GM23248 (cell line): Measurements from ENCODE around the gene SF3B2. TPM values are rescaled to one million over a fixed set of nuclear protein-coding genes. Genes with fewer than 3 reads are reported as not detected.
"Not testable (repeated sequence)": the region's sequence is repeated elsewhere in the genome, so short reads cannot be mapped to it uniquely, and the experiment has no call there.

Source experiments
- DNase-seq: peaks from one replicate; pipeline ENCODE4 v3.0.0-alpha.2; 2015
- H2AFZ ChIP-seq: fragments of 200-600 bp; sonication (generic); 2 replicates; pipeline ENCODE4 v1.6.1; 2016; ENCODE audit warnings: antibody characterized with exemption
- H3F3A ChIP-seq: fragments of 200-600 bp; sonication (generic); 2 replicates; pipeline ENCODE4 v1.6.1; 2016; ENCODE audit warnings: mild to moderate bottlenecking, antibody characterized with exemption, mixed run types; ENCODE audit not compliant: insufficient read depth
- H3K27ac ChIP-seq: fragments of 200-600 bp; sonication (generic); 2 replicates; pipeline ENCODE4 v1.5.1; 2016; ENCODE audit warnings: mild to moderate bottlenecking
- H3K27me3 ChIP-seq: fragments of 200-600 bp; sonication (generic); replicated peaks from 2 replicates; pipeline ENCODE4 v1.6.1; 2016; ENCODE audit warnings: mild to moderate bottlenecking; ENCODE audit not compliant: insufficient read depth
- H3K36me3 ChIP-seq: fragments of 200-600 bp; sonication (generic); 2 replicates; pipeline ENCODE4 v1.6.1; 2016; ENCODE audit warnings: low read depth, mild to moderate bottlenecking
- H3K4me1 ChIP-seq: fragments of 200-600 bp; sonication (generic); 2 replicates; pipeline ENCODE4 v1.6.1; 2016; ENCODE audit warnings: mild to moderate bottlenecking; ENCODE audit not compliant: insufficient read depth
- H3K4me2 ChIP-seq: fragments of 200-600 bp; sonication (generic); one replicate; pipeline ENCODE4 v1.6.1; 2016; ENCODE audit warnings: mild to moderate bottlenecking; ENCODE audit not compliant: unreplicated experiment
- H3K4me3 ChIP-seq: fragments of 200-600 bp; sonication (generic); 2 replicates; pipeline ENCODE4 v1.5.1; 2016; ENCODE audit warnings: mild to moderate bottlenecking
- H3K79me2 ChIP-seq: fragments of 200-600 bp; sonication (generic); 2 replicates; pipeline ENCODE4 v1.6.1; 2016; ENCODE audit warnings: mild to moderate bottlenecking; ENCODE audit not compliant: insufficient read depth
- H3K9ac ChIP-seq: fragments of 200-600 bp; sonication (generic); 2 replicates; pipeline ENCODE4 v1.6.1; 2016; ENCODE audit warnings: mild to moderate bottlenecking
- H3K9me2 ChIP-seq: fragments of 200-600 bp; sonication (generic); 2 replicates; pipeline ENCODE4 v1.6.1; 2016; ENCODE audit warnings: mixed run types, mild to moderate bottlenecking, moderate library complexity; ENCODE audit not compliant: insufficient read depth
- H3K9me3 ChIP-seq: fragments of 200-600 bp; sonication (generic); one replicate; pipeline ENCODE4 v1.6.1; 2017; ENCODE audit warnings: low read depth
- H4K20me1 ChIP-seq: fragments of 200-600 bp; sonication (generic); 2 replicates; pipeline ENCODE4 v1.6.0; 2016; ENCODE audit not compliant: insufficient read depth
- EZH2 ChIP-seq: fragments of 200-600 bp; sonication (generic); IDR thresholded peaks from 2 replicates; pipeline ENCODE4 v1.6.1; 2018; ENCODE audit warnings: antibody characterized with exemption, mild to moderate bottlenecking; ENCODE audit not compliant: insufficient read depth, poor library complexity, severe bottlenecking
- EZH2phosphoT487 ChIP-seq: fragments of 200-600 bp; sonication (generic); IDR thresholded peaks from 2 replicates; pipeline ENCODE4 v1.6.1; 2018; ENCODE audit warnings: antibody characterized with exemption, moderate library complexity, mild to moderate bottlenecking, low read depth; ENCODE audit not compliant: insufficient read depth
- WGBS, 2 experiments: methylation state at CpG; one replicate each; pipeline ENCODE4 v1.1.6; 2015 to 2017; ENCODE audit warnings: low lambda C conversion rate in 2 of 2, low coverage in 1 of 2; ENCODE audit errors: missing lambda C conversion rate in 2 of 2; 5-methylcytosine and 5-hydroxymethylcytosine counted together
- in situ Hi-C: fragments of 300-500 bp; cut with MboI; formaldehyde crosslinking; loops from 2 replicates; pipeline ENCODE4 v1.15.0; 2020
- polyA plus RNA-seq: library from polyadenylated mRNA; unstranded; fragments of >200 nt; fragmentation: Nextera tagmentation; extraction: Ambion mirVana; gene quantifications from 2 replicates; pipeline ENCODE4 v1.2.1, GENCODE V29; 2016
- total RNA-seq: library from RNA; depleted of rRNA; stranded (reverse); fragments of >200 nt; shearing (Covaris generic); gene quantifications from 2 replicates; pipeline ENCODE4 v1.2.3, GENCODE V29; 2014

Gene SF3B2
- total and polyA plus RNA-seq, 2 experiments from 2014 or later: 117 to 152 TPM

GRCh38 chr11:66020212-66020611 is 32.0 kb upstream of the SF3B2 start:
- no peak for DNase-seq
- Histone ChIP-seq H3K27me3 (no peaks in the 10 kb centered on the region), H3K27ac (no peak overlapping the region), H3K4me2 (no peak overlapping the region), H3K4me1 (peaks cover 32% of the 10 kb centered on the region), H2AFZ (no peak overlapping the region), H3K9me2 (no peaks in the 10 kb centered on the region), H3F3A (no peaks in the 10 kb centered on the region), H3K36me3 (no peaks in the 10 kb centered on the region), H3K9me3 (no peaks in the 10 kb centered on the region), H3K9ac (no peak overlapping the region), H3K79me2 (no peaks in the 10 kb centered on the region), H4K20me1 (no peaks in the 10 kb centered on the region), H3K4me3 (no peak overlapping the region)
- in situ Hi-C loops: no loop called here
- TF ChIP-seq EZH2phosphoT487 (no peak), EZH2 (no peak)
- WGBS, 2 experiments: 73 to 75% methylated on average over 8 of the region's 8 CpGs

- Histone ChIP-seq H3K79me2 (no peaks in the 10 kb centered on the region), H3K9ac (peak overlapping the region; percentile 29), H3K4me3 (0 out of 2 replicates have a peak overlapping the region, but pooled peaks have one; percentile 7), H3K27me3 (no peaks in the 10 kb centered on the region), H2AFZ (peak overlapping the region; percentile 51), H3K36me3 (no peaks in the 10 kb centered on the region), H3K9me3 (no peaks in the 10 kb centered on the region), H3K27ac (no peak overlapping the region), H3F3A (no peaks in the 10 kb centered on the region), H4K20me1 (no peaks in the 10 kb centered on the region), H3K4me1 (peaks cover 26% of the 10 kb centered on the region), H3K4me2 (no peak overlapping the region), H3K9me2 (no peaks in the 10 kb centered on the region)
- no peak for TF ChIP-seq EZH2phosphoT487
- peak; percentile 89 for DNase-seq
- WGBS, 2 experiments: 63 to 69% methylated on average over 18 to 25 of the region's 25 CpGs
- in situ Hi-C loops: no loop called here
These were observed 31.4 kb upstream of the SF3B2 start for GRCh38 chr11:66020618-66021357.

- Histone ChIP-seq H3K9me3 (no peaks in the 10 kb centered on the region), H3K4me1 (peaks cover 17% of the 10 kb centered on the region), H2AFZ (peak overlapping the region; percentile 85), H3K9ac (peak overlapping the region; percentile 50), H3K79me2 (no peaks in the 10 kb centered on the region), H3K27ac (no peak overlapping the region), H4K20me1 (no peaks in the 10 kb centered on the region), H3K4me3 (peak overlapping the region; percentile 57), H3K4me2 (peak overlapping the region; percentile 60), H3K9me2 (no peaks in the 10 kb centered on the region), H3K27me3 (no peaks in the 10 kb centered on the region), H3K36me3 (no peaks in the 10 kb centered on the region), H3F3A (no peaks in the 10 kb centered on the region)
- no peak for TF ChIP-seq EZH2
- TF ChIP-seq EZH2phosphoT487: no peak
- 13 to 16% methylated on average over 42 to 46 of the region's 46 CpGs for WGBS, 2 experiments
- in situ Hi-C loops: no loop called here
- DNase-seq: peak; percentile 81
These were observed 29.6 kb upstream of the SF3B2 start for GRCh38 chr11:66022401-66023185.

- H3K27me3 ChIP-seq, in situ Hi-C loops, H3K27ac ChIP-seq, H4K20me1 ChIP-seq, H3K9me3 ChIP-seq, H3K36me3 ChIP-seq, H3K4me2 ChIP-seq, H2AFZ ChIP-seq, H3K4me3 ChIP-seq, H3F3A ChIP-seq, DNase-seq, H3K9me2 ChIP-seq, H3K79me2 ChIP-seq, H3K9ac ChIP-seq: not testable (repeated sequence)
- 72 to 75% methylated on average over 5 of the region's 5 CpGs for WGBS, 2 experiments
- peaks cover 17% of the 10 kb centered on the region for H3K4me1 ChIP-seq
These were observed 29.1 kb upstream of the SF3B2 start for GRCh38 chr11:66023186-66023440.
